Measurements from ENCODE around the gene HSD11B1.

GRCh38 chr1:209741193-209741592, 36.5 kb downstream of the HSD11B1 start:
- TF ChIP-seq MAX (IDR thresholded peaks at IDR 0.05) (no peak), POLR2A (IDR thresholded peaks at IDR 0.05; ENCODE audit: borderline replicate concordance, extremely low read depth, insufficient read depth, insufficient read length) (no peak), CTCF (IDR thresholded peaks at IDR 0.05 in 2 of 3, conservative IDR thresholded peaks at IDR 0.05 in 1 of 3; ENCODE audit: borderline replicate concordance in 1 of 3, insufficient read depth in 1 of 3, low read depth in 2 of 3, low read length in 2 of 3) (no peak), ZFX (IDR thresholded peaks at IDR 0.05) (no peak), EZH2phosphoT487 (IDR thresholded peaks at IDR 0.05; ENCODE audit: borderline replicate concordance) (no peak), FOSL1 (IDR thresholded peaks at IDR 0.05; ENCODE audit: low read depth) (no peak), TCF7L2 (IDR thresholded peaks at IDR 0.05; ENCODE audit: borderline replicate concordance, extremely low read depth, insufficient read depth, insufficient read length) (no peak), CBX3 (IDR thresholded peaks at IDR 0.05; ENCODE audit: low read depth) (no peak), ATF3 (IDR thresholded peaks at IDR 0.05) (no peak), EZH2 (IDR thresholded peaks at IDR 0.05) (no peak), RAD21 (IDR thresholded peaks at IDR 0.05; ENCODE audit: low read depth) (no peak), JUND (IDR thresholded peaks at IDR 0.05) (no peak)
